ENCODE results near the gene TRPV3. TPM values are rescaled to one million over a fixed set of nuclear protein-coding genes. Genes with fewer than 3 reads are reported as not detected.
"Not testable (repeated sequence)": the region's sequence is repeated elsewhere in the genome, so short reads cannot be mapped to it uniquely, and the experiment has no call there.

The TRPV3 gene
- polyA plus RNA-seq, 12 donors = 0.92 to 5.7 (median 1.6) TPM; not detected in 1

DNA sequence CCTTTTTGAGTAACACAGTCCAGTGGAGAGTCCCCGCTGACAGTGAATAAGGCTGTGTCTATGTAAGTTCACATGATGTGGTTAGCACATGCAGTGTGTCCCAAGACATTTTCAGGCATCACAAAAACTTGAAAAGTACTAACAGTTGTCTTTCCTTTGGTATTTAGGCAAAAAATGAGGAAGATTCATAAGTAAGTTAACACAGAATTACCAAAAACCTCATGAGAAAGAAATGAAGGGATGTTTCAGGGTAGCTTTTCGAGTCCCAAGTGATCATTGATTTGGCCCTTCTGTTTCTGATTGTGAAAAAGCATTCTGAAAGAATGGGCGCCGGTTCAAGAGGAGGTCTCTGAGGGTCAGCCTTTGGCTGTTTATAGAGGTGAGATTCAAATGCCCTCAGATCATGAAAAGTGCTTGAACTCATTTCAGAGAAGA, 82.3 kb downstream of the TRPV3 start:
- peak; percentile 18 for DNase-seq

DNA sequence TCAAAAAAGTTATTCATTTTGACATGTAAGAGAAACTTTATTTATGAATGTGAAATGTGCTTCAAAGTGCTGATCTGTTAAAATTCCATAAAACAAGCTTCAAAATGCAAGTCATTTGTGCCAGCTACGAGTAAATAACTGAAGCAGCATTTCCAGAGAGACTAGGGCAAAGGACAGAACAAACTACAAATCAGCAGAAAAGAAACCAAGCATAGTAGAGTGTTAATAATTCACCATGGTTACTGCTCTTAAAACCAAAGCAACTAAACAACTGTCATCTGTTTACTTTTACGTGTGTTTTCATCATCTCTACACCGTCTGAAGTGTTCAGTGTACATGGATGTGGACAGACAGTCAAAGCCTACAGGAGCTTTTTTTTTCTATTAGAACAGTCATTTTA, 83.4 kb downstream of the TRPV3 start:
- DNase-seq = peak; percentile 15

GRCh38 chr17:3472137-3472536, 85.5 kb downstream of the TRPV3 start:
- no peak for DNase-seq

GRCh38 chr17:3471599-3471998, 86.0 kb downstream of the TRPV3 start, which contains the start of gene SPATA22:
Gene SPATA22, minus strand, starts transcription at chr17:3471819. Its CDS starts 2,494 bp downstream, at chr17:3469325.
- no peak for DNase-seq

DNA sequence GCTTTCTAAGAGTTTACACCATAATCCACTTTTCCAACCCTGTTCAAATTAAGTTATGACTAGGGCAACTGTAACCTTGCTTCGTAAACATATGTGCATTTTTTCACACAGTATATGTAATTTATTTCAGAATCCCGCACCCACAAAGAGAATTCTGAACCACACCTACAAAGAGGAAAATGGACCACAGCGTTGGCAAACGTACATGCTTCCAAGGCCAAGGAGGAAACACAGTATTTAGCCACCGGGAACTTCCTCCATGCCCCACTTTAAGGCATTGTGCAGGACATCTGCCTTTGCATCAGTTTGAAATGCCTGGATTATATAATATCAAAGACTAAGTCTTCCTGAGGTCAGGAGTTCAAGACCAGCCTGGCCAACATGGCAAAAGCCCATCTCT, 88.1 kb downstream of the TRPV3 start:
- DNase-seq = no peak

DNA sequence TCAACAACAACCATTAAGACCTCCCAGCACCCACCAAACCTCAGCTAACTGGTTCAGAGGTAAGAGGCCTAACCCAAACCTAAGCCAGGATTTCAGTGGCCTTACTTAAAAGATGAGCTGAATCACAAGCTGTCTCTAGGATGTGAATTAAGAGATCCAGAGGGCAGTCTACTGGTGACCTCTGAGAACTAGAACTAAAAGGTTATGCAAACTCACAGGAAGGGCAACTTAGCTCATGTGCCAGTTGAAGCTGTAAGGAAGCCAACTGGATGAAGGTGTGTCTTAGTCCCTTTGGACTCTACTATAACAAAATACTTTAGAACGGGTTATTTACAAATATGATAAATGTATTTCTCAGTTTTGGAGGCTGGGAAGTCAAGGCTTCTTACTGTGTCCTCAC, 91.3 kb downstream of the TRPV3 start:
- DNase-seq = not testable (repeated sequence)

Other genes with a start within 250 kb of the TRPV3 start
- 1 to 10 TPM in 2 of 12 donors, under 1 TPM in 6, not detected in 4; 0.11 to 2.0 (median 0.36) TPM for gene OR3A2, start 171.5 kb downstream of the TRPV3 start, polyA plus RNA-seq (ENCODE audit: insufficient read length in 12 of 12)
- under 1 TPM in 3 of 12 donors, not detected in 9; 0.13 to 0.15 (median 0.15) TPM for gene OR1E1, start 159.4 kb downstream of the TRPV3 start, polyA plus RNA-seq (ENCODE audit: insufficient read length in 12 of 12)
- gene OR3A3, start 146.4 kb downstream of the TRPV3 start, polyA plus RNA-seq (ENCODE audit: insufficient read length in 12 of 12) = under 1 TPM in 3 of 12 donors, not detected in 9; 0.12 to 0.18 (median 0.13) TPM
- not detected for gene OR1E2, start 124.0 kb downstream of the TRPV3 start, polyA plus RNA-seq (ENCODE audit: insufficient read length in 12 of 12)
- gene SPATA22, start 86.0 kb downstream of the TRPV3 start, polyA plus RNA-seq (ENCODE audit: insufficient read length in 12 of 12) = 1 to 10 TPM in 1 of 12 donors, under 1 TPM in 7, not detected in 4; 0.13 to 1.9 (median 0.60) TPM
- gene ASPA, start 81.8 kb downstream of the TRPV3 start, polyA plus RNA-seq (ENCODE audit: insufficient read length in 12 of 12) = 1 to 10 TPM in 11 of 12 donors, not detected in 1; 1.6 to 7.9 (median 4.4) TPM
- gene TRPV1, start 51.6 kb upstream of the TRPV3 start, polyA plus RNA-seq (ENCODE audit: insufficient read length in 12 of 12) = 1 to 10 TPM in 11 of 12 donors, not detected in 1; 3.9 to 7.8 (median 5.3) TPM
- 10 to 100 TPM in 1 of 12 donors, 1 to 10 TPM in 10, not detected in 1; 5.6 to 12.0 (median 6.7) TPM for gene SHPK, start 78.4 kb upstream of the TRPV3 start, polyA plus RNA-seq (ENCODE audit: insufficient read length in 12 of 12)
- 10 to 100 TPM in 2 of 12 donors, 1 to 10 TPM in 9, not detected in 1; 6.9 to 15.0 (median 8.8) TPM for gene CTNS, start 78.9 kb upstream of the TRPV3 start, polyA plus RNA-seq (ENCODE audit: insufficient read length in 12 of 12)
- gene TAX1BP3, start 110.8 kb upstream of the TRPV3 start, polyA plus RNA-seq (ENCODE audit: insufficient read length in 12 of 12) = 10 to 100 TPM in 11 of 12 donors, not detected in 1; 33.5 to 68.4 (median 50.9) TPM
- gene EMC6, start 111.0 kb upstream of the TRPV3 start, polyA plus RNA-seq (ENCODE audit: insufficient read length in 12 of 12) = 10 to 100 TPM in 11 of 12 donors, not detected in 1; 25.5 to 93.0 (median 30.8) TPM
- gene P2RX5, start 138.3 kb upstream of the TRPV3 start, polyA plus RNA-seq (ENCODE audit: insufficient read length in 12 of 12) = 10 to 100 TPM in 11 of 12 donors, not detected in 1; 11.5 to 51.0 (median 26.8) TPM
- gene HASPIN, start 166.1 kb upstream of the TRPV3 start, polyA plus RNA-seq (ENCODE audit: insufficient read length in 12 of 12) = 1 to 10 TPM in 11 of 12 donors, not detected in 1; 3.7 to 8.4 (median 5.9) TPM
- 10 to 100 TPM in 11 of 12 donors, not detected in 1; 14.2 to 38.6 (median 31.7) TPM for gene ITGAE, start 243.4 kb upstream of the TRPV3 start, polyA plus RNA-seq (ENCODE audit: insufficient read length in 12 of 12)

All from muscle of arm (tissue), 12 donors.